H1 (cell line): ENCODE measurements around the gene HOTAIR. TPM values are rescaled to one million over a fixed set of nuclear protein-coding genes. Genes with fewer than 3 reads are reported as not detected.
A peak's percentile ranks its signal among the peaks of the same experiment; 100 is the strongest.

Source experiments
- CTCF ChIA-PET: fragments of 300-600 bp; sonication (Branson Sonifier 250); formaldehyde crosslinking; loops from one replicate; lab custom pipeline; 2021; ENCODE audit not compliant: partially characterized antibody; lab: Charles Lee
- POLR2A ChIA-PET: fragments of 300-600 bp; sonication (Branson Sonifier 250); formaldehyde crosslinking; loops from one replicate; lab custom pipeline; 2021; ENCODE audit warnings: inconsistent platforms; ENCODE audit not compliant: partially characterized antibody; lab: Charles Lee
- DNase-seq, 2 experiments: peaks; one replicate each; pipeline versions ENCODE4 v3.0.0 to v3.0.0-alpha.2; 2010 to 2022; ENCODE audit warnings: low spot score in 2 of 2, low read depth in 1 of 2, mixed read lengths in 1 of 2
- FAIRE-seq: peaks from 2 replicates; lab custom pipeline; 2011; peaks lifted over from hg19 to GRCh38; lab: Jason Lieb, UNC
- H2AFZ ChIP-seq: 2 replicates; pipeline ENCODE4 v1.8.1; 2012; ENCODE audit warnings: low read length, inconsistent platforms
- H2AK5ac ChIP-seq: 2 replicates; pipeline ENCODE4 v1.6.1; 2013; ENCODE audit warnings: low read depth, low read length
- H2BK120ac ChIP-seq: replicated peaks from 2 replicates; pipeline ENCODE3; 2013; ENCODE audit warnings: low read depth, low read length, inconsistent platforms
- H2BK12ac ChIP-seq: 2 replicates; pipeline ENCODE4 v1.6.1; 2013; ENCODE audit warnings: low read depth, low read length
- H2BK15ac ChIP-seq: 2 replicates; pipeline ENCODE4 v1.6.1; 2013; ENCODE audit warnings: low read length
- H2BK20ac ChIP-seq: 2 replicates; pipeline ENCODE4 v1.6.1; 2013; ENCODE audit warnings: low read length
- H2BK5ac ChIP-seq: 2 replicates; pipeline ENCODE4 v1.6.1; 2013; ENCODE audit warnings: low read depth, low read length
- H3K14ac ChIP-seq: 2 replicates; pipeline ENCODE4 v1.6.1; 2013; ENCODE audit warnings: inconsistent platforms; ENCODE audit not compliant: insufficient read length
- H3K18ac ChIP-seq: 2 replicates; pipeline ENCODE4 v1.6.1; 2013; ENCODE audit warnings: low read length; ENCODE audit errors: extremely low read depth
- H3K23ac ChIP-seq: 2 replicates; pipeline ENCODE4 v1.6.1; 2013; ENCODE audit warnings: inconsistent platforms; ENCODE audit not compliant: insufficient read length
- H3K23me2 ChIP-seq: 2 replicates; pipeline ENCODE4 v1.6.1; 2013; ENCODE audit warnings: low read depth, low read length
- H3K27ac ChIP-seq: 2 replicates; pipeline ENCODE4 v1.6.1; 2011; ENCODE audit warnings: low read depth, low read length, inconsistent platforms
- H3K27me3 ChIP-seq, 4 experiments: replicated peaks in 1 of 4; 1 replicate in 1 of 4; 2 replicates in 3 of 4; pipeline versions ENCODE4 v1.6.1 to v1.8.1; 2011 to 2013; ENCODE audit warnings: low read length in 3 of 4, mild to moderate bottlenecking in 3 of 4, inconsistent platforms in 2 of 4, mixed read lengths in 2 of 4, moderate library complexity in 1 of 4; ENCODE audit not compliant: control insufficient read depth in 3 of 4, insufficient read depth in 3 of 4; ENCODE audit errors: extremely low read depth in 1 of 4
- H3K36me3 ChIP-seq, 4 experiments: 2 replicates each; pipeline versions ENCODE4 v1.6.1 to v1.8.1; 2011 to 2013; ENCODE audit warnings: mild to moderate bottlenecking in 4 of 4, low read length in 3 of 4, moderate library complexity in 2 of 4, control low read depth in 1 of 4, inconsistent platforms in 1 of 4; ENCODE audit not compliant: insufficient read depth in 4 of 4, control insufficient read depth in 2 of 4
- H3K4ac ChIP-seq: replicated peaks from 2 replicates; pipeline ENCODE3; 2013; ENCODE audit warnings: low read length, low read depth, mixed read lengths, inconsistent platforms; ENCODE audit not compliant: insufficient read length
- H3K4me1 ChIP-seq, 4 experiments: replicated peaks in 1 of 4; 1 replicate in 1 of 4; 2 replicates in 3 of 4; pipeline versions ENCODE4 v1.6.1 to v1.8.1; 2011 to 2013; ENCODE audit warnings: low read length in 3 of 4, inconsistent platforms in 2 of 4, mixed read lengths in 1 of 4; ENCODE audit not compliant: insufficient read depth in 4 of 4, control insufficient read depth in 3 of 4
- H3K4me2 ChIP-seq, 2 experiments: 2 replicates each; pipeline versions ENCODE4 v1.6.1 to v1.8.1; 2011 to 2013; ENCODE audit warnings: low read depth in 2 of 2, low read length in 2 of 2, control low read depth in 1 of 2, inconsistent platforms in 1 of 2, mild to moderate bottlenecking in 1 of 2; ENCODE audit not compliant: insufficient read depth in 1 of 2
- H3K4me3 ChIP-seq, 4 experiments: fragments of 200-600, 300-600 bp in 1 of 4; sonication (generic), shearing (Covaris generic), sonication (Bioruptor Twin) in 1 of 4; 2 replicates each; pipeline versions ENCODE4 v1.5.1 to v1.8.1; 2011 to 2016; ENCODE audit warnings: low read length in 4 of 4, low read depth in 3 of 4, control low read depth in 2 of 4, inconsistent platforms in 2 of 4, mild to moderate bottlenecking in 2 of 4, mixed read lengths in 1 of 4, moderate library complexity in 1 of 4; ENCODE audit not compliant: insufficient read depth in 2 of 4; ENCODE audit errors: extremely low read depth in 1 of 4
- H3K56ac ChIP-seq: replicated peaks from 2 replicates; pipeline ENCODE3; 2013; ENCODE audit warnings: low read depth, mild to moderate bottlenecking, mixed read lengths, low read length, inconsistent platforms; ENCODE audit not compliant: insufficient read length
- H3K79me1 ChIP-seq: 2 replicates; pipeline ENCODE4 v1.6.1; 2013; ENCODE audit warnings: low read depth, low read length, control low read depth
- H3K79me2 ChIP-seq, 2 experiments: 2 replicates each; pipeline versions ENCODE4 v1.6.1 to v1.8.1; 2012 to 2013; ENCODE audit warnings: low read length in 2 of 2, mild to moderate bottlenecking in 2 of 2, inconsistent platforms in 1 of 2; ENCODE audit not compliant: insufficient read depth in 2 of 2, control insufficient read depth in 1 of 2
- H3K9ac ChIP-seq, 4 experiments: replicated peaks in 1 of 4; 1 replicate in 1 of 4; 2 replicates in 3 of 4; pipeline versions ENCODE4 v1.6.1 to v1.8.1; 2011 to 2013; ENCODE audit warnings: low read depth in 3 of 4, low read length in 3 of 4, control low read depth in 2 of 4, mild to moderate bottlenecking in 2 of 4, moderate library complexity in 2 of 4, inconsistent platforms in 1 of 4; ENCODE audit errors: extremely low read depth in 1 of 4
- H3K9me3 ChIP-seq, 2 experiments: 2 replicates each; pipeline versions ENCODE4 v1.6.1 to v1.8.1; 2012 to 2013; ENCODE audit warnings: mild to moderate bottlenecking in 2 of 2, moderate library complexity in 2 of 2, control low read depth in 1 of 2, inconsistent platforms in 1 of 2, low read depth in 1 of 2, low read length in 1 of 2, mixed read lengths in 1 of 2; ENCODE audit not compliant: insufficient read depth in 2 of 2
- H4K20me1 ChIP-seq, 2 experiments: replicated peaks in 1 of 2; 2 replicates each; pipeline versions ENCODE3 to v1.8.1; 2011 to 2013; ENCODE audit warnings: inconsistent platforms in 2 of 2, low read length in 2 of 2, mild to moderate bottlenecking in 1 of 2; ENCODE audit not compliant: insufficient read depth in 2 of 2, control insufficient read depth in 1 of 2
- H4K5ac ChIP-seq: 2 replicates; pipeline ENCODE4 v1.6.1; 2013; ENCODE audit warnings: low read length, low read depth, mixed read lengths, inconsistent platforms; ENCODE audit not compliant: insufficient read length
- H4K8ac ChIP-seq: 2 replicates; pipeline ENCODE4 v1.8.0; 2013; ENCODE audit warnings: mild to moderate bottlenecking, moderate library complexity, low read length, inconsistent platforms; ENCODE audit not compliant: insufficient read depth; ENCODE audit errors: extremely low read depth
- H4K91ac ChIP-seq: replicated peaks from 2 replicates; pipeline ENCODE3; 2013; ENCODE audit warnings: low read length, mixed read lengths, inconsistent platforms; ENCODE audit not compliant: insufficient read length
- CREB1 ChIP-seq: IDR thresholded peaks from 2 replicates; pipeline ENCODE4 v1.6.1; 2012; ENCODE audit warnings: inconsistent platforms
- CTBP2 ChIP-seq: IDR thresholded peaks from 2 replicates; pipeline ENCODE4 v1.7.0; 2011; ENCODE audit warnings: borderline replicate concordance, mild to moderate bottlenecking, moderate library complexity, mixed read lengths, low read length; ENCODE audit not compliant: insufficient read depth, insufficient read length
- EGR1 ChIP-seq: IDR thresholded peaks from 2 replicates; pipeline ENCODE4 v1.6.1; 2011; ENCODE audit warnings: low read depth, low read length, borderline replicate concordance
- POLR2A ChIP-seq, 2 experiments: IDR thresholded peaks; 1 replicate in 1 of 2; 2 replicates in 1 of 2; pipeline ENCODE4 v1.6.1; 2011; ENCODE audit warnings: low read depth in 2 of 2, low read length in 2 of 2, mild to moderate bottlenecking in 2 of 2; ENCODE audit errors: control extremely low read depth in 1 of 2
- RFX5 ChIP-seq: IDR thresholded peaks from 2 replicates; pipeline ENCODE4 v1.6.1; 2011; ENCODE audit warnings: low read depth, low read length, improper control_type of control experiment, borderline replicate concordance
- SIN3A ChIP-seq, 2 experiments: IDR thresholded peaks in 1 of 2; conservative IDR thresholded peaks in 1 of 2; 2 replicates each; pipeline ENCODE4 v1.6.1; 2011 to 2012; ENCODE audit warnings: low read length in 2 of 2, improper control_type of control experiment in 1 of 2, low read depth in 1 of 2, mild to moderate bottlenecking in 1 of 2
- SP1 ChIP-seq: IDR thresholded peaks from 2 replicates; pipeline ENCODE4 v1.6.1; 2011; ENCODE audit warnings: low read depth, low read length
- TCF12 ChIP-seq: IDR thresholded peaks from 2 replicates; pipeline ENCODE4 v1.6.1; 2011; ENCODE audit warnings: low read depth, mild to moderate bottlenecking, low read length
- YY1 ChIP-seq: IDR thresholded peaks from 2 replicates; pipeline ENCODE4 v1.6.1; 2011; ENCODE audit warnings: low read depth, mild to moderate bottlenecking, low read length
- WGBS, 2 experiments: shearing (Covaris generic) in 1 of 2; methylation state at CpG; one replicate each; pipeline versions ENCODE4 v1.1.6 to v1.1.7; 2013 to 2015; ENCODE audit warnings: low lambda C conversion rate in 2 of 2, mixed read lengths in 2 of 2, inconsistent platforms in 1 of 2, low coverage in 1 of 2, missing lambda C conversion rate in 1 of 2; ENCODE audit not compliant: insufficient replicate concordance in 2 of 2, insufficient coverage in 1 of 2, insufficient read length in 1 of 2; ENCODE audit errors: extremely low coverage in 1 of 2, missing lambda C conversion rate in 1 of 2; 5-methylcytosine and 5-hydroxymethylcytosine counted together
- polyA plus RNA-seq, 7 experiments: library from polyadenylated mRNA; depleted of rRNA in 3 of 7; stranded (reverse) in 5 of 7; unstranded in 2 of 7; fragments of >200 nt in 5 of 7; fragments of 200-250 nt in 2 of 7; gene quantifications; 1 replicate in 5 of 7; 2 replicates in 1 of 7; 4 replicates in 1 of 7; pipeline versions ENCODE4 v1.2.1 to v1.2.3, GENCODE V29; 2011 to 2013; ENCODE audit warnings: missing spikeins in 2 of 7, mixed read lengths in 2 of 7
- total RNA-seq: library from RNA; stranded (reverse); fragmentation: NEBNext Ultra II Directional; extraction: Animal tissue kit (Norgen Biotek cat#: 25700); gene quantifications from 2 replicates; pipeline ENCODE4 v1.2.1, GENCODE V29; 2021

HOTAIR gene
- total and polyA plus RNA-seq, 2 of the 8 experiments (the other 6 are each of a cell fraction or from before 2014, with no cell fraction given) = not detected

- Histone ChIP-seq H3K27me3 (peaks cover 99 to 100% (median 100%) of the 10 kb centered on the region in 4 experiments), H3K56ac (no peak overlapping the region), H3K27ac (no peak overlapping the region), H2BK5ac (no peak overlapping the region), H3K4me3 (peak overlapping the region in 1 of 4 experiments; percentile 45; a peak in 3 of 8 replicates), H3K79me2 (no peaks in the 10 kb centered on the region), H2BK120ac (no peak overlapping the region), H4K20me1 (peaks cover 23 to 40% of the 10 kb centered on the region in 2 experiments), H3K9ac (no peak overlapping the region), H3K23ac (no peak overlapping the region), H3K9me3 (no peaks in the 10 kb centered on the region), H4K8ac (no peak overlapping the region), H3K4me2 (peak overlapping the region; percentile 34 to 38; a peak in 3 of 4 replicates), H2BK15ac (no peak overlapping the region), H3K23me2 (no peaks in the 10 kb centered on the region), H4K5ac (no peak overlapping the region), H3K14ac (no peak overlapping the region), H3K36me3 (peaks cover 0 to 4% (median 0%) of the 10 kb centered on the region in 4 experiments; a peak in 2 of 8 replicates), H4K91ac (no peak overlapping the region), H3K4me1 (peaks cover 0 to 4% (median 2%) of the 10 kb centered on the region in 4 experiments; a peak in 3 of 7 replicates), H2AK5ac (no peak overlapping the region), H2AFZ (no peak overlapping the region), H2BK12ac (0 out of 2 replicates have a peak overlapping the region, but pooled peaks have one; percentile 35), H2BK20ac (no peak overlapping the region), H3K4ac (no peak overlapping the region), H3K79me1 (no peaks in the 10 kb centered on the region), H3K18ac (no peak overlapping the region)
- ChIA-PET POLR2A (interaction anchor here (0.9 to 2.2 kb wide), 4 partner anchors 12 to 25 kb away, joined by 3 to 9 read pairs (median 4); partner anchors contain the start of gene HOXC12), CTCF (interaction anchor here (1.1 to 1.3 kb wide), 3 partner anchors 22 to 242 kb away, joined by 3 read pairs; no protein-coding TSS in a partner anchor)
- FAIRE-seq (no peak), DNase-seq (no peak)
- 0% methylated on average over 12 of the region's 15 CpGs; no CpG with 5 or more reads in 1 of the 2 experiments for WGBS, 2 experiments
- TF ChIP-seq CTBP2 (peak; percentile 94), EGR1 (peak; percentile 87), YY1 (0 out of 2 replicates have a peak, but pooled peaks have one; percentile 38), SP1 (0 out of 2 replicates have a peak, but pooled peaks have one; percentile 11), SIN3A (conservative IDR thresholded peaks at IDR 0.05 in 1 of 2, IDR thresholded peaks at IDR 0.05 in 1 of 2; ENCODE audit: low read depth in 1 of 2, low read length in 2 of 2) (0 out of 4 replicates have a peak, but pooled peaks of 1 of the 2 experiments have one; percentile 25), RFX5 (no peak), POLR2A (IDR thresholded peaks at IDR 0.05; ENCODE audit: control extremely low read depth in 1 of 2, low read depth in 2 of 2, low read length in 2 of 2) (no peak), TCF12 (peak; percentile 28; the same call in 1 of the 2 replicates), CREB1 (no peak)
Observed at GRCh38 chr12:53966085-53966384, 8.7 kb downstream of the HOTAIR start.
